T-helper 22 cell (primary cell): ENCODE measurements around the gene FBXW7.

ENCODE experiments used
- DNase-seq: peaks from one replicate; pipeline ENCODE4 v3.0.0-alpha.2; 2020; ENCODE audit warnings: low read depth

The FBXW7 gene

GRCh38 chr4:152281822-152282221, 254.1 kb downstream of the FBXW7 start:
- DNase-seq, result no peak

- no peak for DNase-seq
Measured at GRCh38 chr4:152281211-152281610, 254.7 kb downstream of the FBXW7 start.

- no peak for DNase-seq
Measured at GRCh38 chr4:152279234-152279566, 256.7 kb downstream of the FBXW7 start.

- no peak for DNase-seq
Measured at GRCh38 chr4:152278505-152279233, 257.2 kb downstream of the FBXW7 start.

- no peak for DNase-seq
Measured at GRCh38 chr4:152278172-152278504, 257.8 kb downstream of the FBXW7 start.

- no peak for DNase-seq
Measured at GRCh38 chr4:152277333-152277732, 258.6 kb downstream of the FBXW7 start.

GRCh38 chr4:152273343-152273742, 262.5 kb downstream of the FBXW7 start:
- DNase-seq, result no peak
